Parathyroid adenoma (tissue), 2 donors: ENCODE measurements around the gene ZNF862.

Experiments used
- H2AFZ ChIP-seq: fragments of 300-600 bp; sonication (generic); one replicate; pipeline ENCODE4 v1.7.0; 2017; ENCODE audit warnings: antibody characterized with exemption, mild to moderate bottlenecking
- H3K27ac ChIP-seq: fragments of 300-600 bp; sonication (generic); one replicate; pipeline ENCODE4 v1.7.0; 2017
- H3K27me3 ChIP-seq: fragments of 300-600 bp; sonication (generic); one replicate; pipeline ENCODE4 v1.7.0; 2017; ENCODE audit warnings: low read length; ENCODE audit not compliant: control insufficient read depth, insufficient read depth
- H3K36me3 ChIP-seq: fragments of 300-600 bp; sonication (generic); one replicate; pipeline ENCODE4 v1.7.0; 2017; ENCODE audit warnings: low read length; ENCODE audit not compliant: control insufficient read depth, insufficient read depth
- H3K4me1 ChIP-seq: fragments of 300-600 bp; sonication (generic); one replicate; pipeline ENCODE4 v1.7.0; 2017; ENCODE audit warnings: control low read depth
- H3K4me2 ChIP-seq: fragments of 300-600 bp; sonication (generic); one replicate; pipeline ENCODE4 v1.7.0; 2017; ENCODE audit warnings: low read length
- H3K4me3 ChIP-seq: fragments of 300-600 bp; sonication (generic); one replicate; pipeline ENCODE4 v1.7.0; 2017; ENCODE audit warnings: low read depth, low read length
- H3K79me2 ChIP-seq: fragments of 300-600 bp; sonication (generic); one replicate; pipeline ENCODE4 v1.7.0; 2017; ENCODE audit warnings: control low read depth
- H3K9ac ChIP-seq: fragments of 300-600 bp; sonication (generic); one replicate; pipeline ENCODE4 v1.7.0; 2017; ENCODE audit warnings: mild to moderate bottlenecking
- H3K9me3 ChIP-seq: fragments of 300-600 bp; sonication (generic); one replicate; pipeline ENCODE4 v1.7.0; 2017; ENCODE audit warnings: low read length; ENCODE audit not compliant: control insufficient read depth
- CTCF ChIP-seq: fragments of 300-600 bp; sonication (generic); IDR thresholded peaks from one replicate; pipeline ENCODE4 v1.7.0; 2017; ENCODE audit warnings: antibody characterized with exemption, mild to moderate bottlenecking
- donor health status: primary hyperparathyroidism.

ZNF862 gene

GRCh38 chr7:149864023-149864422 lies 25.8 kb downstream of the ZNF862 start:
- Histone ChIP-seq H3K9ac (no peak overlapping the region), H2AFZ (no peak overlapping the region), H3K9me3 (no peaks in the 10 kb centered on the region), H3K36me3 (no peaks in the 10 kb centered on the region), H3K79me2 (no peaks in the 10 kb centered on the region), H3K4me1 (no peaks in the 10 kb centered on the region), H3K27me3 (no peaks in the 10 kb centered on the region), H3K4me3 (no peak overlapping the region), H3K27ac (no peak overlapping the region), H3K4me2 (no peak overlapping the region)
- no peak for TF ChIP-seq CTCF

GRCh38 chr7:149864751-149865150 lies 26.6 kb downstream of the ZNF862 start:
- no peaks in the 10 kb centered on the region for H3K27me3 ChIP-seq
- no peaks in the 10 kb centered on the region for H3K79me2 ChIP-seq
- H3K36me3 ChIP-seq, result no peaks in the 10 kb centered on the region
- no peaks in the 10 kb centered on the region for H3K9me3 ChIP-seq
- H2AFZ ChIP-seq, result no peak overlapping the region
- no peak overlapping the region for H3K27ac ChIP-seq
- H3K4me2 ChIP-seq, result no peak overlapping the region
- no peak overlapping the region for H3K9ac ChIP-seq
- no peak for TF ChIP-seq CTCF
- no peaks in the 10 kb centered on the region for H3K4me1 ChIP-seq
- no peak overlapping the region for H3K4me3 ChIP-seq

GRCh38 chr7:149865437-149865836 lies 27.3 kb downstream of the ZNF862 start:
- Histone ChIP-seq H3K4me3 (no peak overlapping the region), H3K36me3 (no peaks in the 10 kb centered on the region), H2AFZ (no peak overlapping the region), H3K27me3 (no peaks in the 10 kb centered on the region), H3K27ac (no peak overlapping the region), H3K9ac (no peak overlapping the region), H3K4me2 (no peak overlapping the region), H3K79me2 (no peaks in the 10 kb centered on the region), H3K4me1 (no peaks in the 10 kb centered on the region), H3K9me3 (no peaks in the 10 kb centered on the region)
- TF ChIP-seq CTCF, result no peak

- TF ChIP-seq CTCF, result no peak
- Histone ChIP-seq H3K27ac (no peak overlapping the region), H3K9ac (no peak overlapping the region), H3K79me2 (no peaks in the 10 kb centered on the region), H3K4me3 (no peak overlapping the region), H3K9me3 (no peaks in the 10 kb centered on the region), H2AFZ (no peak overlapping the region), H3K36me3 (no peaks in the 10 kb centered on the region), H3K27me3 (no peaks in the 10 kb centered on the region), H3K4me2 (no peak overlapping the region), H3K4me1 (no peaks in the 10 kb centered on the region)
Measured at GRCh38 chr7:149866139-149866778, 28.1 kb downstream of the ZNF862 start.

- no peak overlapping the region for H3K4me3 ChIP-seq
- no peak overlapping the region for H2AFZ ChIP-seq
- H3K4me2 ChIP-seq, result no peak overlapping the region
- no peaks in the 10 kb centered on the region for H3K27me3 ChIP-seq
- H3K9me3 ChIP-seq, result no peaks in the 10 kb centered on the region
- no peaks in the 10 kb centered on the region for H3K4me1 ChIP-seq
- TF ChIP-seq CTCF, result no peak
- H3K79me2 ChIP-seq, result no peaks in the 10 kb centered on the region
- no peak overlapping the region for H3K9ac ChIP-seq
- H3K36me3 ChIP-seq, result no peaks in the 10 kb centered on the region
- no peak overlapping the region for H3K27ac ChIP-seq
Measured at GRCh38 chr7:149866779-149867447, 28.7 kb downstream of the ZNF862 start.
